Activated CD8-positive, alpha-beta memory T cell treated with anti-CD3 and anti-CD28 coated beads for 36 hours (primary cell): ENCODE measurements around the gene ECHS1. TPM values are rescaled to one million over a fixed set of nuclear protein-coding genes. Genes with fewer than 3 reads are reported as not detected.

Experiments used
- CTCF ChIA-PET: fragments of 350-600 bp; sonication (Branson Sonifier 250); formaldehyde crosslinking; loops from one replicate; lab custom pipeline; 2021; ENCODE audit warnings: antibody characterized with exemption; lab: Charles Lee
- POLR2A ChIA-PET: fragments of 350-600 bp; sonication (Branson Sonifier 250); formaldehyde crosslinking; loops from one replicate; lab custom pipeline; 2021; ENCODE audit warnings: antibody characterized with exemption; lab: Charles Lee
- total RNA-seq, 2 experiments: library from RNA; stranded (reverse); gene quantifications; one replicate each; pipeline ENCODE4 v1.2.3, GENCODE V29; 2021

ECHS1 gene
- total RNA-seq, 2 experiments from 2014 or later = 69.6 to 73.5 TPM

DNA sequence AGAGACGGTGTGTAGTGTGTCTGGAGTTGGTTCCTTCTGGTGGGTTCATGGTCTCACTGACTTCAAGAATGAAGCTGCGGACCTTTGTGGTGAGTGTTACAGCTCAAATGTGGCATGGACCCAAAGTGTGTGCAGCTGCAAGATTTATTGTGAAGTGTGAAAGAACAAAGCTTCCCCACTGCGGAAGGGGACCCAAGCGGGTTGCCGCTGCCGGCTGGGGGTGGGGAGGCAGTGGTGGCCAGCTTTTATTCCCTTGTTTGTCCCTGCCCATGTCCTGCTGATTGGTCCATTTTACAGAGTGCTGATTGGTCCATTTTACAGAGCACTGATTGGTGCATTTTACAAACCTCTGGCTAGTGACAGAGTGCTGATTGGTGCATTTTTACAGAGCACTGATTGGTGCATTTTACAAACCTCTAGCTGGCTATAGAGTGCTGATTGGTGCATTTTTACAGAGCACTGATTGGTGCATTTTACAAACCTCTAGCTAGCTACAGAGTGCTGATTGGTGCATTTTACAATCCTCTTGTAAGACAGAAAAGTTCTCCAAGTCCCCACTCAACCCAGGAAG lies 52.2 kb downstream of the ECHS1 start:
- CTCF ChIA-PET = interaction anchor here (1.1 to 1.4 kb wide), 2 partner anchors 9 to 178 kb away, joined by 3 to 8 read pairs; no protein-coding TSS in a partner anchor

DNA sequence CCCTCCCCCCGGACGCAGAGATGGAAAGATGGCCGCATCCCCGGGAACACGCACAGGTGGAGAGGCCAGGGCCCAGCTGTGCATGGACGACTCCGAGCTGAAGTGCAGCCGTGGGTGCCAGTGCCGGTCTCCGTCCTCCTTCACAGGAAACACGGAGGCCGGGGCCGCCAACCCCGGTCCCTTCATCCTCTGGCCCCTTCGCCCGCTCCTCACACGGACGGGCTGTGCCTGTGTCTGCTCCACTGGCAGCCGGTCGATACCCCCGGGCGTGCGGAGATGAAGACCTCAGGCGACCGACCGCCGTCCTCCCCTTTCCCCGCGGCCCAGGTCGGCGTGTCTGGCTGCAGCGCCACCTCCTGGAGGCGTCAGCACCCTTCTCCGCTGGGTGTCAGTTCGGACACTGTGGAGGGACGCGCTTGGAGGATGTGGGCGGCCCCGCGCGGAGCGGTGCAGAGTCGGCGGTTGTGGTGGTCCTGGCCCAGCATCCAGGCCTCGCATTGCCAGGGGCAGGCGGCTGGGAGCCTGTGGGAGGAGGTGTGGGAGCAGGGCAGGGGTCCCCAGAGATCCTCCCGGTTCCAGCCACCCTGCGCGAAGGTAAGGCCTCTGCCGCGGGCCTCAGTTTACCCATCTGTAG lies 54.5 kb downstream of the ECHS1 start:
- ChIA-PET CTCF (interaction anchor here (0.6 kb wide), 2 partner anchors 11 to 40 kb away, joined by 3 read pairs; no protein-coding TSS in a partner anchor), POLR2A (no interaction called here)

More for the DNA sequence above, 52.2 kb downstream of the ECHS1 start:
- POLR2A ChIA-PET = interaction anchor here (0.7 kb wide), 1 partner anchor 40 kb away, joined by 5 read pairs; no protein-coding TSS in a partner anchor

DNA sequence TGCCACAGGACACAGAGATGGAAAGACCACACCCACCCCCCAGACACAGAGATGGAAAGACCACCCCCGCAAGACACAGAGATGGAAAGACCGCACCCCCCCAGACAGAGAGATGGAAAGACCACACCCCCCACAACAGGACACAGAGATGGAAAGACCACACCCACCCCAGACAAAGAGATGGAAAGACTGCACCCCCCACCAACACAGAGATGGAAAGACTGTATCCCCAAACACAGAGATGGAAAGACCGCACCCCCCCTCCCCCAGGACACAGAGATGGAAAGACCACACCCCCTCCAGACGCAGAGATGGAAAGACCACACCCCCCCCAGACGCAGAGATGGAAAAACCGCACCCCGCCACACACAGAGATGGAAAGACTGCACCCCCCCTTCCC lies 56.4 kb downstream of the ECHS1 start:
- CTCF ChIA-PET = no interaction called here
- POLR2A ChIA-PET = no interaction called here

DNA sequence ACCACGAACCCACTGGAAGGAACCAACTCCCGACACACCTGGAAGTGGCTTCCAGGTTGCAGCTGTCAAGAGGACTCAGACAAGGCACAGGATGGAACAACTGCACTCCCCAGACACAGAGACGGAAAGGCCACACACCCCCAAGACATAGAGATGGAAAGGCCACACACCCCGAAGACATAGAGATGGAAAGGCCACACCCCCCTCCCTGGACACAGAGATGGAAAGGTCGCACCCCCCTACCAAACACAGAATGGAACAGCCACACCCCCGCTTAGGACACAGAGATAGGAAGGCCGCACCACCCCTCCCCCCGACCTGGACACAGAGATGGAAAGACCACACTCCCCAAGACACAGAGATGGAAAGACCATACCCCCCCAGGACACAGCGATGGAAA lies 56.9 kb downstream of the ECHS1 start:
- POLR2A ChIA-PET = no interaction called here
- CTCF ChIA-PET = interaction anchor here (2.1 kb wide), 1 partner anchor 13 kb away, joined by 11 read pairs; no protein-coding TSS in a partner anchor

DNA sequence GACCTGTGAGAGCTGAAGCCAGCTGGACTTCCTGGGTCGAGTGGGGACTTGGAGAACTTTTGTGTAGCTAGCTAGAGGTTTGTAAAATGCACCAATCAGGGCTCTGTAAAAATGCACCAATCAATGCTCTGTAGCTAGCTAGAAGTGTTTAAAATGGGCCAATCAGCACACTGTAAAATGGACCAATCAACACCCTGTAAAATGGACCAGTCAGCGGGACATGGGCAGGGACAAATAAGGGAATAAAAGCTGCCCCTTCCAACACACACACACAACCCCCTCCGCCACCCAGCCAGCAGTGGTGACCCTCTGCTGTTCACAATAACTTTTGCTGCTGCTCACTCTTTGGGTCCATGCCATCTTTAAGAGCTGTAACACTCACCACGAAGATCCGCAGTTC lies 57.3 kb downstream of the ECHS1 start:
- ChIA-PET CTCF (interaction anchor here (2.1 kb wide), 1 partner anchor 14 kb away, joined by 11 read pairs; no protein-coding TSS in a partner anchor), POLR2A (no interaction called here)

DNA sequence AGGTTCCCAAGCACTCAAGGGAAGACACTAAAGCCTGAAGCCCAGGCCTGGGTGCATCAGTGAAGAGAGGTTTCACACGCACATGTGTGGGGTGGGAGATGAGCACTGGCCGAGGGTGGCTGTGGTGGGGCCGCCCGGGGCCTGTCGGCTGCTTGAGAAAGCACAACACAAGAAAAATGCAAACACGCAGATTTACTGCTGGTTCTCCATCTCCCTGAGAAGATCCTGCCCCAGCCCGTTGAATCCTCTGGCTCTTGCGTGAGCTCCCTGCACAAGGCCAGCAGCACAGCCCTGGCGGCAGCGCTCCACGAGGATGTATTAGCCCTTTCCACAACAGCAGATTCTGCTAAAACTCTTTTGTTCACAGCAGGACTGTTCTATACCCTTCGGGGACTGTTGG lies 58.2 kb downstream of the ECHS1 start:
- CTCF ChIA-PET = interaction anchor here (0.7 to 2.1 kb wide), 4 partner anchors 9 to 30 kb away, joined by 3 to 11 read pairs (median 5); no protein-coding TSS in a partner anchor
- POLR2A ChIA-PET = no interaction called here

DNA sequence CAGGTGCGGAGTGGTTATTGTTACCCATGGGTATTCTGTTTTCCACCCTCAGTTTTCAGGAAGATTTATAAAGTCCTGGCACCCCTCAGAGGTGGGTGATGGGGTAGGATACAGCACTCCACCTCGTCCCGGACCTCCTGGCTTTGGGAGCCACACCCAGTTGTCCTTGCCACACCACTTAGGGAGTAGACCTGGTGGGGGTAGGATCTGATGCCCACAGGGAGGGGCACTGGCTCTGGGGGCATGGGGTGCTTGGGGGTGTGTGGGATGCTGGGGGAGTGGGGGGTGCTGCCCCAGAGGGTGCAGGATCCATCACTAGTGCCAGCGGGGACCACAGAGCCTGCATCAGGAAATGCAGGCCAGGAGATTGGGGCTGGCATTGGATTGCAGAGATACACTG lies 60.0 kb downstream of the ECHS1 start:
- CTCF ChIA-PET = no interaction called here
- POLR2A ChIA-PET = no interaction called here

DNA sequence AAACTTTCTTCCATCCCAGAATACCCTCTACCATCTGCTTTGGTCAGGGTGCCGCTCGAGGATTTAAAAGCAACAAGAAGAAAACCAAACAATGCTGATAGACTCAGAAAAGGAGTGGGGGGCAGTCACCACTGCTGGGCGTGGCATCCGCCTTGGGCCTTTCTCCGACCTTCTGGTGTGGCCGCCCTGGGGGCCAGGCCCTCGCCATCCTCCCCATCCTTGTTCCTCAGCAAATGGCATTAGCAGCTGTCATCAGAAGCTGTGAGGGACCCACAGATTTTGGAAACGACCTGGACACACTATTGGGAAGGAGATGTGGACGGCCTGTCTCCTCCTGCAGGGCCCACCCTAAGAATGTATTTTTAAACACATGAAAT lies 60.4 kb downstream of the ECHS1 start:
- CTCF ChIA-PET = interaction anchor here (0.7 kb wide), 1 partner anchor 16 kb away, joined by 3 read pairs; no protein-coding TSS in a partner anchor
- POLR2A ChIA-PET = no interaction called here

Other genes with a start within 250 kb of the ECHS1 start
- gene KNDC1, start 213.1 kb downstream of the ECHS1 start, total RNA-seq = under 1 TPM; 0.17 to 0.25 TPM
- gene UTF1, start 143.1 kb downstream of the ECHS1 start, total RNA-seq = not detected
- not detected for gene VENTX, start 135.5 kb downstream of the ECHS1 start, total RNA-seq
- gene ADAM8, start 96.5 kb downstream of the ECHS1 start, total RNA-seq = 10 to 100 TPM; 68.5 to 70.1 TPM
- 10 to 100 TPM; 59.3 to 69.1 TPM for gene TUBGCP2, start 64.5 kb downstream of the ECHS1 start, total RNA-seq
- gene ZNF511, start 64.4 kb downstream of the ECHS1 start, total RNA-seq = 10 to 100 TPM; 80.8 to 82.5 TPM
- gene CALY, start 36.5 kb downstream of the ECHS1 start, total RNA-seq = not detected
- not detected for gene PRAP1, start 26.0 kb downstream of the ECHS1 start, total RNA-seq
- gene FUOM, start 15.3 kb downstream of the ECHS1 start, total RNA-seq = 10 to 100 TPM; 31.2 to 33.7 TPM
- gene PAOX, start 5.9 kb upstream of the ECHS1 start, total RNA-seq = 1 to 10 TPM; 5.2 to 5.6 TPM
- 10 to 100 TPM; 54.2 to 54.7 TPM for gene MTG1, start 20.8 kb upstream of the ECHS1 start, total RNA-seq
- gene SPRN, start 51.3 kb upstream of the ECHS1 start, total RNA-seq = not detected
- gene SCART1, start 80.6 kb upstream of the ECHS1 start, total RNA-seq = 1 to 10 TPM in 1 of 2 experiments, under 1 TPM in 1; 0.93 to 1.3 TPM
- under 1 TPM in 1 of 2 experiments, not detected in 1; 0.44 TPM for gene CYP2E1, start 154.0 kb upstream of the ECHS1 start, total RNA-seq
- gene SYCE1, start 192.2 kb upstream of the ECHS1 start, total RNA-seq = 1 to 10 TPM; 1.3 to 1.7 TPM